CD8-positive, alpha-beta memory T cell (primary cell): ENCODE data around the gene DCP1B. TPM values are rescaled to one million over a fixed set of nuclear protein-coding genes. Genes with fewer than 3 reads are reported as not detected.
"Not testable (repeated sequence)": the region's sequence is repeated elsewhere in the genome, so short reads cannot be mapped to it uniquely, and the experiment has no call there.

Experiments used
- CTCF ChIA-PET: fragments of 350-600 bp; sonication (Branson Sonifier 250); formaldehyde crosslinking; loops from one replicate; lab custom pipeline; 2021; ENCODE audit warnings: antibody characterized with exemption; lab: Charles Lee
- POLR2A ChIA-PET: fragments of 350-600 bp; sonication (Branson Sonifier 250); formaldehyde crosslinking; loops from one replicate; lab custom pipeline; 2021; ENCODE audit warnings: antibody characterized with exemption; lab: Charles Lee
- DNase-seq, 5 donors: peaks; one replicate each; pipeline versions ENCODE4 v3.0.0 to v3.0.0-alpha.2; 2020 to 2022; ENCODE audit warnings: mixed read lengths in 1 of 5
- H3K27ac ChIP-seq: one replicate; pipeline ENCODE4 v1.7.0; 2013; ENCODE audit warnings: low read depth, mild to moderate bottlenecking, low read length, moderate library complexity
- H3K27me3 ChIP-seq: 2 replicates; pipeline ENCODE4 v1.7.0; 2013; ENCODE audit warnings: low read length, mild to moderate bottlenecking; ENCODE audit not compliant: insufficient read depth, poor library complexity, severe bottlenecking
- H3K36me3 ChIP-seq: 2 replicates; pipeline ENCODE4 v1.7.0; 2013; ENCODE audit warnings: mild to moderate bottlenecking, low read length, moderate library complexity; ENCODE audit not compliant: insufficient read depth
- H3K4me1 ChIP-seq: 2 replicates; pipeline ENCODE4 v1.7.0; 2013; ENCODE audit warnings: mild to moderate bottlenecking, low read length, moderate library complexity; ENCODE audit not compliant: insufficient read depth
- H3K4me3 ChIP-seq: 2 replicates; pipeline ENCODE4 v1.7.0; 2013; ENCODE audit warnings: mild to moderate bottlenecking, low read length
- H3K9me3 ChIP-seq: 2 replicates; pipeline ENCODE4 v1.7.0; 2013; ENCODE audit warnings: mild to moderate bottlenecking, low read length
- H3K27ac Mint-ChIP-seq, 8 donors: one replicate each; pipeline ENCODE4 v1.8.0; 2020 to 2021; ENCODE audit warnings: mixed read lengths in 8 of 8, mild to moderate bottlenecking in 6 of 8, inconsistent platforms in 3 of 8, moderate library complexity in 3 of 8
- H3K27me3 Mint-ChIP-seq, 2 donors: one replicate each; pipeline ENCODE4 v1.8.0; 2020 to 2021; ENCODE audit warnings: mixed read lengths in 2 of 2, mild to moderate bottlenecking in 1 of 2, moderate library complexity in 1 of 2
- H3K36me3 Mint-ChIP-seq, 3 donors: one replicate each; pipeline ENCODE4 v1.8.0; 2020 to 2021; ENCODE audit warnings: mixed read lengths in 3 of 3, inconsistent platforms in 1 of 3, mild to moderate bottlenecking in 1 of 3
- H3K4me1 Mint-ChIP-seq, 3 donors: one replicate each; pipeline ENCODE4 v1.8.0; 2020 to 2021; ENCODE audit warnings: mixed read lengths in 3 of 3, inconsistent platforms in 1 of 3, mild to moderate bottlenecking in 1 of 3
- H3K4me3 Mint-ChIP-seq, 7 donors: one replicate each; pipeline ENCODE4 v1.8.0; 2020 to 2021; ENCODE audit warnings: mixed read lengths in 7 of 7, mild to moderate bottlenecking in 6 of 7, moderate library complexity in 4 of 7, inconsistent platforms in 2 of 7
- H3K9me3 Mint-ChIP-seq, 5 donors: one replicate each; pipeline ENCODE4 v1.8.0; 2020 to 2022; ENCODE audit warnings: mixed read lengths in 5 of 5, mild to moderate bottlenecking in 3 of 5, moderate library complexity in 2 of 5, inconsistent platforms in 1 of 5
- polyA plus RNA-seq: library from polyadenylated mRNA; unstranded; fragments of 300-500 nt; fragmentation: Illumina TruSeq; gene quantifications from one replicate; pipeline ENCODE4 v1.2.3, GENCODE V29; 2021
- total RNA-seq, 2 experiments: library from RNA; stranded (reverse); gene quantifications; one replicate each; pipeline ENCODE4 v1.2.3, GENCODE V29; 2021

Gene DCP1B
- total and polyA plus RNA-seq, 3 experiments from 2014 or later: 13.9 to 26.0 (median 16.7) TPM

- no peak overlapping the region for H3K4me3 Mint-ChIP-seq
- DNase-seq: no peak
- ChIA-PET CTCF (no interaction called here), POLR2A (no interaction called here)
- peaks cover 0 to 5% (median 2%) of the 10 kb centered on the region in 3 donors for H3K4me1 Mint-ChIP-seq
- H3K36me3 Mint-ChIP-seq: peaks cover 24 to 97% (median 27%) of the 10 kb centered on the region in 3 donors
- no peaks in the 10 kb centered on the region for H3K9me3 Mint-ChIP-seq
- Histone ChIP-seq H3K27ac (no peak overlapping the region), H3K9me3 (no peaks in the 10 kb centered on the region), H3K4me3 (no peak overlapping the region), H3K27me3 (no peaks in the 10 kb centered on the region), H3K4me1 (no peaks in the 10 kb centered on the region), H3K36me3 (peaks cover 20% of the 10 kb centered on the region)
- peak overlapping the region in 1 of 8 donors; percentile 10 for H3K27ac Mint-ChIP-seq
- peaks cover 0 to 1% of the 10 kb centered on the region in 2 donors for H3K27me3 Mint-ChIP-seq
These were observed 58.0 kb downstream of the DCP1B start for GRCh38 chr12:1946296-1946695.

- H3K9me3 Mint-ChIP-seq, CTCF ChIA-PET, H3K27me3 ChIP-seq, H3K27me3 Mint-ChIP-seq, H3K4me1 ChIP-seq, POLR2A ChIA-PET, H3K4me1 Mint-ChIP-seq, DNase-seq, H3K27ac ChIP-seq, H3K9me3 ChIP-seq, H3K4me3 ChIP-seq, H3K4me3 Mint-ChIP-seq: not testable (repeated sequence)
- H3K36me3 ChIP-seq: peaks cover 19% of the 10 kb centered on the region
- Mint-ChIP-seq H3K27ac (peak overlapping the region in 1 of 8 donors; percentile 58), H3K36me3 (peaks cover 25 to 98% (median 27%) of the 10 kb centered on the region in 3 donors)
These were observed 58.8 kb downstream of the DCP1B start for GRCh38 chr12:1945502-1945901.

- Mint-ChIP-seq H3K27me3 (no peaks in the 10 kb centered on the region), H3K27ac (peak overlapping the region in 5 of 8 donors; percentile 24 to 70 (median 61)), H3K4me3 (no peak overlapping the region), H3K4me1 (peaks cover 4 to 11% (median 5%) of the 10 kb centered on the region in 3 donors), H3K36me3 (peaks cover 7 to 80% (median 11%) of the 10 kb centered on the region in 3 donors), H3K9me3 (no peaks in the 10 kb centered on the region)
- H3K4me1 ChIP-seq: peaks cover 6% of the 10 kb centered on the region
- H3K9me3 ChIP-seq: no peaks in the 10 kb centered on the region
- no peaks in the 10 kb centered on the region for H3K27me3 ChIP-seq
- H3K4me3 ChIP-seq: no peak overlapping the region
- H3K36me3 ChIP-seq: peaks cover 5% of the 10 kb centered on the region
- CTCF ChIA-PET: interaction anchor here (0.6 to 4.1 kb wide), 50 partner anchors 9 to 1619 kb away, joined by 3 to 161 read pairs (median 4); partner anchors contain the start of genes ADIPOR2 and CACNA2D4
- peak; percentile 75 to 90 (median 85) for DNase-seq
- H3K27ac ChIP-seq: no peak overlapping the region
- POLR2A ChIA-PET: interaction anchor here (0.6 to 1.6 kb wide), 2 partner anchors 144 to 275 kb away, joined by 3 to 20 read pairs; no protein-coding TSS in a partner anchor
These were observed 64.3 kb downstream of the DCP1B start for GRCh38 chr12:1939801-1940607.

GRCh38 chr12:1939331-1939730 lies 64.9 kb downstream of the DCP1B start:
- no peak for DNase-seq
- H3K4me1 Mint-ChIP-seq: peaks cover 4 to 11% (median 5%) of the 10 kb centered on the region in 3 donors

GRCh38 chr12:1937481-1938224 lies 66.6 kb downstream of the DCP1B start:
- no peak overlapping the region for H3K4me3 ChIP-seq
- Mint-ChIP-seq H3K36me3 (peaks cover 5 to 57% (median 10%) of the 10 kb centered on the region in 3 donors), H3K27me3 (no peaks in the 10 kb centered on the region), H3K4me3 (no peak overlapping the region), H3K27ac (no peak overlapping the region), H3K4me1 (peaks cover 4 to 6% (median 5%) of the 10 kb centered on the region in 3 donors), H3K9me3 (no peaks in the 10 kb centered on the region)
- no peaks in the 10 kb centered on the region for H3K27me3 ChIP-seq
- peaks cover 5% of the 10 kb centered on the region for H3K36me3 ChIP-seq
- ChIA-PET POLR2A (no interaction called here), CTCF (interaction anchor here (1.2 to 4.1 kb wide), 2 partner anchors 143 to 303 kb away, joined by 3 to 161 read pairs; no protein-coding TSS in a partner anchor)
- H3K27ac ChIP-seq: no peak overlapping the region
- DNase-seq: no peak
- peaks cover 6% of the 10 kb centered on the region for H3K4me1 ChIP-seq
- H3K9me3 ChIP-seq: no peaks in the 10 kb centered on the region

More at GRCh38 chr12:1939331-1939730, 64.9 kb downstream of the DCP1B start:
- Histone ChIP-seq H3K4me1 (peaks cover 6% of the 10 kb centered on the region), H3K9me3 (no peaks in the 10 kb centered on the region), H3K4me3 (no peak overlapping the region), H3K36me3 (peaks cover 5% of the 10 kb centered on the region), H3K27ac (no peak overlapping the region), H3K27me3 (no peaks in the 10 kb centered on the region)
- CTCF ChIA-PET: interaction anchor here (0.7 to 4.1 kb wide), 40 partner anchors 9 to 751 kb away, joined by 3 to 161 read pairs (median 4); partner anchors contain the start of genes ADIPOR2 and CACNA2D4
- Mint-ChIP-seq H3K36me3 (peaks cover 5 to 73% (median 11%) of the 10 kb centered on the region in 3 donors), H3K27ac (no peak overlapping the region), H3K27me3 (no peaks in the 10 kb centered on the region), H3K9me3 (no peaks in the 10 kb centered on the region), H3K4me3 (no peak overlapping the region)
- POLR2A ChIA-PET: interaction anchor here (1.6 kb wide), 1 partner anchor 144 kb away, joined by 20 read pairs; no protein-coding TSS in a partner anchor

GRCh38 chr12:1936406-1937320 lies 67.6 kb downstream of the DCP1B start:
- CTCF ChIA-PET: no interaction called here
- peak overlapping the region in 1 of 8 donors; percentile 8 for H3K27ac Mint-ChIP-seq
- no peak for DNase-seq

GRCh38 chr12:1935700-1936378 lies 68.4 kb downstream of the DCP1B start:
- DNase-seq: no peak
- no peaks in the 10 kb centered on the region for H3K27me3 Mint-ChIP-seq
- no peaks in the 10 kb centered on the region for H3K9me3 ChIP-seq
- no peak overlapping the region for H3K27ac Mint-ChIP-seq
- H3K36me3 Mint-ChIP-seq: peaks cover 0 to 40% (median 4%) of the 10 kb centered on the region in 3 donors
- H3K27ac ChIP-seq: no peak overlapping the region
- no peaks in the 10 kb centered on the region for H3K27me3 ChIP-seq
- ChIA-PET POLR2A (no interaction called here), CTCF (no interaction called here)
- H3K36me3 ChIP-seq: peaks cover 5% of the 10 kb centered on the region
- H3K4me1 Mint-ChIP-seq: peaks cover 4 to 6% (median 5%) of the 10 kb centered on the region in 3 donors
- H3K4me3 Mint-ChIP-seq: no peak overlapping the region
- no peak overlapping the region for H3K4me3 ChIP-seq
- H3K9me3 Mint-ChIP-seq: no peaks in the 10 kb centered on the region
- H3K4me1 ChIP-seq: peaks cover 6% of the 10 kb centered on the region

More at GRCh38 chr12:1936406-1937320, 67.6 kb downstream of the DCP1B start:
- no peak overlapping the region for H3K27ac ChIP-seq
- no peak overlapping the region for H3K4me3 Mint-ChIP-seq
- peaks cover 4 to 6% (median 5%) of the 10 kb centered on the region in 3 donors for H3K4me1 Mint-ChIP-seq
- peaks cover 6% of the 10 kb centered on the region for H3K4me1 ChIP-seq
- no peaks in the 10 kb centered on the region for H3K9me3 Mint-ChIP-seq
- H3K27me3 ChIP-seq: no peaks in the 10 kb centered on the region
- H3K36me3 ChIP-seq: peaks cover 5% of the 10 kb centered on the region
- H3K27me3 Mint-ChIP-seq: no peaks in the 10 kb centered on the region
- POLR2A ChIA-PET: no interaction called here
- peaks cover 0 to 48% (median 6%) of the 10 kb centered on the region in 3 donors for H3K36me3 Mint-ChIP-seq
- H3K4me3 ChIP-seq: no peak overlapping the region
- H3K9me3 ChIP-seq: no peaks in the 10 kb centered on the region
